Subcutaneous abdominal adipose tissue (tissue), 5 donors: Measurements from ENCODE around the gene GTF2A2.

Experiments
- H3K27ac ChIP-seq: one replicate; pipeline ENCODE4 v1.7.0; 2013; ENCODE audit warnings: low read depth, mild to moderate bottlenecking, inconsistent platforms, low read length, moderate library complexity
- H3K27me3 ChIP-seq, 5 donors: one replicate each; pipeline ENCODE4 v1.7.0; 2013; ENCODE audit warnings: low read length in 5 of 5, inconsistent platforms in 1 of 5; ENCODE audit not compliant: control insufficient read depth in 5 of 5, insufficient read depth in 4 of 5
- H3K36me3 ChIP-seq, 5 donors: one replicate each; pipeline ENCODE4 v1.7.0; 2013; ENCODE audit warnings: low read length in 5 of 5; ENCODE audit not compliant: control insufficient read depth in 5 of 5, insufficient read depth in 5 of 5
- H3K4me1 ChIP-seq, 5 donors: one replicate each; pipeline ENCODE4 v1.7.0; 2013; ENCODE audit warnings: low read length in 5 of 5, mild to moderate bottlenecking in 3 of 5, moderate library complexity in 1 of 5; ENCODE audit not compliant: control insufficient read depth in 5 of 5, insufficient read depth in 5 of 5
- H3K4me3 ChIP-seq, 5 donors: one replicate each; pipeline ENCODE4 v1.7.0; 2013; ENCODE audit warnings: low read length in 5 of 5, low read depth in 1 of 5
- H3K9ac ChIP-seq, 5 donors: one replicate each; pipeline ENCODE4 v1.7.0; 2013; ENCODE audit warnings: low read length in 5 of 5, mild to moderate bottlenecking in 4 of 5, moderate library complexity in 3 of 5
- H3K9me3 ChIP-seq, 5 donors: one replicate each; pipeline ENCODE4 v1.7.0; 2013; ENCODE audit warnings: low read length in 5 of 5; ENCODE audit not compliant: control insufficient read depth in 5 of 5
- donor health status: healthy.
- donor health status: healthy.
- donor health status: healthy.
- donor health status: healthy.
- donor health status: healthy.

Gene GTF2A2

DNA sequence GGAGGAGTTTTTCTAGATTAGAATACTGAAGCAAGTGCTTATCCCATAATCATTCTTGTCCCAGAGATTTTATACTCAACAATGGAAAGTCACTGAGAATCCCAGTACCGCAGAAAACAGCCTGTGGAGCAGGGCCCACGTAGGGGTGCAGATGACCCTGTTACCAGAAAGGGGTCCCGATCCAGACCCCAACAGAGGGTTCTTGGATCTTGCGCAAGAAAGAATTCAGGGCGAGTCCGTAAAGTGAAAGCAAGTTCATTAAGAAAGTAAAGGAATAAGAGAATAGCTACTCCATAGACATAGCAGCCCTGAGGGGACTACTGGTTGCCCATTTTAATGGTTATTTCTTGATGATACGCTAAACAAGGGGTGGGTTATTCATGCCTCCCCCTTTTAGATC, 43.2 kb downstream of the GTF2A2 start:
- peaks cover 0 to 7% (median 0%) of the 10 kb centered on the region in 5 donors for H3K9me3 ChIP-seq
- peaks cover 0 to 23% (median 13%) of the 10 kb centered on the region in 5 donors for H3K27me3 ChIP-seq
- peaks cover 0 to 7% (median 0%) of the 10 kb centered on the region in 5 donors for H3K4me1 ChIP-seq
- no peak overlapping the region for H3K27ac ChIP-seq
- no peaks in the 10 kb centered on the region for H3K36me3 ChIP-seq
- H3K9ac ChIP-seq = no peak overlapping the region
- no peak overlapping the region for H3K4me3 ChIP-seq

DNA sequence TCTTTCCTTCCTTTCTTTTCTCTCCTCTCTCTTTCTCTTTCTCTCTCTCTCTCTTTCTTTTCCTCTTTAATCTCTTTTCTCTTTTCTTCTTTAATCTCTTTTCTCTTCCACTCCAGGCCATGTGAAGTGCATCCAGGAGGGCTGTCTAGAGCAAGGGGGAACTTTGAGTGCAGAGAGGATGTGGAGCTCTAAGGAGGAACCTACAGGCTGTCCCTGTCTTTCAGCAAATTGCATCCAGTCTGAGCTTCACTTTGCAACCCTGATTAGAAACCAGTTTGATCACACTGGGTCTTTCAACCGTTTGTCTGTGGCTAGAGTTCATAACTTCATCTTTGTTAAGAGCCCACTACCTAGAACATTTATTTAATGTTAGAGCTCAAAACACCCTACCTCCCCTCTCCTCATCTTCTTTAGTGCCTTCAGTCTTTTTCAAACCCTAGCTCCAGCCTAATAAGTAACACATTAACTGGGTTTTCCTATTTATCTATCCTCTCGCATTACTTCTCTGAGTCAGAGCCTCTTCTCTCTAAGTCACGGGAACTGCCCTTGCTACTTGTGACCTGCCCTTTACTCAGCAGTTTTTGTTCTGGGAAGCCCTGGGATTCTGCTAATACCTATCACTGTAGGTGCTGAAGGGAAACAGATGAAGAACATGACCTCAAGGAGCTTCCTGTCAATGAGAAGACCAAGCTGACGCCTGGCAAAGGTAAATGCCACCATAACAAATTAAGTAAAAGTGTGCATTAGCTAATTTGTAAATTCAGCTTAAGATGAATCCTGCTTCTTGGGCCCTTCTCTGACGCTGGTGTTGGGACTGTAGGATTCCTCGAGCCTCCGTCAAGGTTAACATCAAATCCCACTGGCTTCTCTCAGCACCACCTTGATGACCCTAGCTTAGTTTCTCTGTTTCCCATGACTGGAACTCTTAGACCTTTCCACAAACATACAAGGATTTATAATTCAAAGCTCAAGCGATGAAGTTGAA, 45.7 kb downstream of the GTF2A2 start, which contains the start of gene GCNT3:
TSS of gene GCNT3 (plus strand) at position 508 of the 985 bp plus-strand sequence. CDS start 6,456 bp downstream, outside the sequence.
- H3K9ac ChIP-seq = no peak within 1 kb of the TSS
- H3K36me3 ChIP-seq = no peaks in the 10 kb centered on the region
- peaks cover 0 to 7% (median 0%) of the 10 kb centered on the region in 5 donors for H3K4me1 ChIP-seq
- H3K27me3 ChIP-seq = peaks cover 0 to 10% (median 5%) of the 10 kb centered on the region in 5 donors
- H3K4me3 ChIP-seq = no peak within 1 kb of the TSS
- no peak within 1 kb of the TSS for H3K27ac ChIP-seq
- H3K9me3 ChIP-seq = peaks cover 0 to 7% (median 0%) of the 10 kb centered on the region in 5 donors

DNA sequence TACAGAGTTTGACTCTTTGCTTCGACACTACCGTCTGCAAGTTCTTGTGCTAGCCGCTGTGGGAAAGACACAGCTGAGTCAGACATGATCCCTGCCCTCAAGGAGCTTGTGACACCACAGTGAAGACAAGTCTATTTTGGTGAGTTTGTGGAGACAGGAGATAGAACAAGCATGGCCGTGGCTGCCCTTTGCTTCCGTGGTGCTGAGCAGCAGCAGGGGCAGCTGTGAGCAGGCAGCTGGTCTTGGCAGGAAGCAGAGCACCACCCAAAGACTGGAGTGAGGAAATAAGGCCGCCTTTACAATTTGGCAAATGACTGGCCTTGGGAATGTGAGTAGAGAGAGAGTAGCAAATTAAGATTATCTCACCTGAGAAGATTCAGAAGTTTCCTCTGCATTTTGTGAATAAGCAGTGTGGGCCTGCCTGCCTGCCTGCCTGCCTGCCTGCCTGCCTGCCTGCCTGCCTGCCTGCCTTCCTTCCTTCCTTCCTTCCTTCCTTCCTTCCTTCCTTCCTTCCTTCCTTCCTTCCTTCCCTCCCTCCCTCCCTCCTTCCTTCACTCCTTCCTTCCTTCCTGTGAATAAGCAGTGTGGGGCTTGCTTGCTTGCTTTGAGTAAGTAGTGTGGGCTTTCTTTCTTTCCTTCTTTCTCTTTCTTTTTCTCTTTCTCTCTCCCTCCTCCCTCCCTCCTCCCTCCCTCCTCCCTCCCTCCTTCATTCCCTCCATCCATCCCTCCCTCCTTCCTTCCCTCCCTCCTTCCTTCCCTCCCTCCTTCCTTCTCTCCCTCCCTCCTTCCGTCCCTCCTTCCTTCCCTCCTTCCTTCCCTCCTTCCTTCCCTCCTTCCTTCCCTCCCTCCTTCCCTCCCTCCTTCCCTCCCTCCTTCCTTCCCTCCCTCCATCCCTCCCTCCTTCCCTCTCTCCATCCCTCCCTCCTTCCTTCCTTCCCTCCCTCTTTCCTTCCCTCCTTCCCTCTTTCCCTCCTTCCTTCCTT, 47.3 kb downstream of the GTF2A2 start:
- H3K36me3 ChIP-seq = no peaks in the 10 kb centered on the region
- H3K4me3 ChIP-seq = no peak overlapping the region
- peaks cover 0 to 7% (median 0%) of the 10 kb centered on the region in 5 donors for H3K9me3 ChIP-seq
- peaks cover 0 to 3% (median 0%) of the 10 kb centered on the region in 5 donors for H3K4me1 ChIP-seq
- H3K27me3 ChIP-seq = peaks cover 0 to 6% (median 5%) of the 10 kb centered on the region in 5 donors
- H3K27ac ChIP-seq = no peak overlapping the region
- no peak overlapping the region for H3K9ac ChIP-seq

DNA sequence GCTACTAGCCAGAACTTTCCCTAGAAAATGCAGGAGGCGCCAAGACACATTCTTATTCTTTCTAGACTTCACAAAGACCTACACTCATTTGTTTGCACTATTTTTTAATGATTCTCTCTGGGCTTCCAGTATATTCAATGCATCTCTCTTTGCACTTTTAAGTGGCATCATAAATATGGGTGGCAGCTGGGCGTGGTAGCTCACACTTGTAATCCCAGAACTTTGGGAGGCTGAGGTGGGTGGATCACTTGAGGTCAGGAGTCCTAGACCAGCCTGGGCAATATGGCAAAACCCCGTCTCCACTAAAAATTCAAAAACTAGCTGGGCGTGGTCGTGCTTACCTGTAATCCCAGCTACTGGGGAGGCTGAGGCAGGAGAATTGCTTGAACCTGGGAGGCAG, 51.3 kb downstream of the GTF2A2 start:
- Histone ChIP-seq H3K36me3 (no peaks in the 10 kb centered on the region), H3K9ac (no peak overlapping the region), H3K27ac (no peak overlapping the region), H3K4me1 (no peaks in the 10 kb centered on the region), H3K27me3 (no peaks in the 10 kb centered on the region), H3K9me3 (peaks cover 8 to 30% (median 20%) of the 10 kb centered on the region in 5 donors), H3K4me3 (no peak overlapping the region)

DNA sequence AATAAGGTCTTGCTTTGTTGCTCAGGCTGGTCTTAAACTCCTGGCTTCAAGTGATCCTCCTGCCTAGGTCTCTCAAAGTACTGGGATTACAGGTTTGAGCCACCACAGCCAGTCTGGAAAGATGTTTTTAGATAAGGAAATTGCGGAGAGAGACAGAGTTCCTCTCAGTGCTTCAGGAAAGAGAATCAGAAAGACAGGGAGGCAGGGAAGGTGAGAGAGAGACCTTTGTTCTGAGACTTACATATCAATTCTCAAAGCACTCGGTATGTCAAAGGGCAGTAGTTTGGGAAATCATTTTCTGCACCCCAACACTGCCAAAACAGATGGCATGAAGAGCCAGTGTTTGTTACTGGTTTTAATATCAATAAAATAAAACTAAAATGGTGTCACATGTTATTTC, 58.9 kb downstream of the GTF2A2 start:
- H3K36me3 ChIP-seq = no peaks in the 10 kb centered on the region
- H3K9ac ChIP-seq = no peak overlapping the region
- peaks cover 0 to 17% (median 6%) of the 10 kb centered on the region in 5 donors for H3K9me3 ChIP-seq
- H3K27me3 ChIP-seq = no peaks in the 10 kb centered on the region
- H3K4me1 ChIP-seq = no peaks in the 10 kb centered on the region
- no peak overlapping the region for H3K4me3 ChIP-seq
- H3K27ac ChIP-seq = no peak overlapping the region

DNA sequence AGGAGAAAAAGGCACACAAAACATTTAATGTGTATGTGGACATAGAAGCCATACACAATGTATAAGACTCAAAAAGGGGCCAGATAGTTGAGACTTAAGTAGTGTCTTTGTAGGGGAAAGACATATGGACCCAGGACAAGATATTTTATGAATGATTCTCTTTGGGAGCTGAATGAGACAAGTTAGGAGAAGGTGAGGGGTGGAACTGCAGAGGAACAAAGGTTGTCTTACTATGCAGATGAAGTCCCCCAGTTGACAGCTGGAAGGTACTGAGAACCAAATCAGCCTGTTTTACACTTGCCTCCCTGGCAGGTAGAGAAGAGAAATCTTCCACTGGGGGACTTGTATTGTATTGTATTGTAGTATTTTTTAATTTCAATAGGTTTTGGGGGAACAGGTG, 60.7 kb downstream of the GTF2A2 start:
- H3K4me1 ChIP-seq = no peaks in the 10 kb centered on the region
- no peak overlapping the region for H3K27ac ChIP-seq
- no peak overlapping the region for H3K9ac ChIP-seq
- H3K9me3 ChIP-seq = peaks cover 0 to 6% (median 5%) of the 10 kb centered on the region in 5 donors
- no peaks in the 10 kb centered on the region for H3K27me3 ChIP-seq
- no peak overlapping the region for H3K4me3 ChIP-seq
- no peaks in the 10 kb centered on the region for H3K36me3 ChIP-seq

DNA sequence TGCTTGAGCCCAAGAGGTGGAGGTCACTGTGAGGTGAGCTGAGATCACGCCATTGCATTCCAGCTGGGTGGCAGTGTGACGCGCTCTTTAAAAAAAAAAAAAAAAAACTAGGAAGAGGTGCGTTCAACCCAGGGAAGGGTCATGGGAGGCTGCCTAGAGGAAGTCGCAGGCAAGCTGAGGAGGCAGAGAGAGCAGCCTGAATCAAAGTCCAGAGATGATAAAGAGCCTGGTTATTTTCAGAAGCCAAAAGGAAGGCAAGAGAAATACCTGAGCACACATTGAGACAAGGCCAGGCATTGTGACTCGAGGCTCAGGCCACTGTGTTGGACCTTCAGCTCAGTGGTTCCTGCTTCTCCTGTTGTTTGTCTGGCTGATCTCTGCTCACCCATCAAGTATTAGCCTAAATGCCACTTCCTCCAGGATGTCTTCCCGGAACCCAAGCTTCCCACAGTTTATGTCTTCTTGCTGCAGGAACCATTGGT, 61.8 kb downstream of the GTF2A2 start:
- Histone ChIP-seq H3K4me1 (no peaks in the 10 kb centered on the region), H3K4me3 (no peak overlapping the region), H3K36me3 (no peaks in the 10 kb centered on the region), H3K27ac (no peak overlapping the region), H3K27me3 (no peaks in the 10 kb centered on the region), H3K9ac (no peak overlapping the region), H3K9me3 (no peaks in the 10 kb centered on the region)

DNA sequence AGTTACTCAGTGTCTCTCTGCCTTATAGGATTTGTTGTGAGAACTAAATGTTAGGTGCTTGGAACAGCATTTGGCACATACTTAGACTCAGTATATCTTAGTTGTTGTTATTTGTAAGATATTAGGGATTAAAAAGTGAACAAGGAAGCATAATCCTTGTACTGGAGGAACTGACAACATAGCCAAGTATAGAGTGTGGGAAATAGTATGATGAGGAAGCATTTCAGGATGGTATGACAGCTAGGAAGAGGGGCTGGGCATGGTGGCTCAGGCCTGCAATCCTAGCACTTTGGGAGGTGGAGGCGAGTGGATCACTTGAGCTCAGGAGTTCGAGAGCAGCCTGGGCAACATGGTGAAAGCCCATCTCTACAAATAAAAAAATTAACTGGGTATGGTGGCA, 62.3 kb downstream of the GTF2A2 start:
- H3K4me1 ChIP-seq = no peaks in the 10 kb centered on the region
- H3K27me3 ChIP-seq = no peaks in the 10 kb centered on the region
- H3K9me3 ChIP-seq = no peaks in the 10 kb centered on the region
- no peak overlapping the region for H3K9ac ChIP-seq
- no peak overlapping the region for H3K27ac ChIP-seq
- H3K4me3 ChIP-seq = no peak overlapping the region
- no peaks in the 10 kb centered on the region for H3K36me3 ChIP-seq

DNA sequence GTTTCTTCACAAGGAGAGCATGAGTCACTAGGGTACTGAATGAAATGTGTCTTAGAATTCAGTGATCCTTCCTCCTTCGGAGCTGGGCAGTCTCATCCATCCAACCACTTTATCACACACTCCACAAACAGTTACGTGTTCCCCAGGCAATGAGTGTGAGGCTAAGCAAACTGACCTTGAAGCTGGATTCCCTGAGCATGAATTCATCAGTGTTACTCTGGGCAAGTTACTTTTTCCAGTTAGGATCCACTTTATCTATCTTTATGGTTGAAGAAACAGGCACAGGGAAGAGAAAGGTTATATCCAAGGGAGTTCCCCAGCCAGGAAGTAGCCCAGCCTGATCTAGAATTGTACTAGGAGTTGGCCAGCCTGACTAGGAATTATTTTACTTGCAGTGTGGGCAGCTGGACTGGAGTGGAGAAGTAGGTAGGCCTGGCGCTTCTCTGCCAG, 62.8 kb downstream of the GTF2A2 start:
- H3K9ac ChIP-seq = no peak overlapping the region
- peaks cover 0 to 3% (median 0%) of the 10 kb centered on the region in 5 donors for H3K27me3 ChIP-seq
- no peak overlapping the region for H3K4me3 ChIP-seq
- no peaks in the 10 kb centered on the region for H3K9me3 ChIP-seq
- H3K4me1 ChIP-seq = no peaks in the 10 kb centered on the region
- no peaks in the 10 kb centered on the region for H3K36me3 ChIP-seq
- H3K27ac ChIP-seq = no peak overlapping the region
